ENCODE measurements around the gene ADARB2.

GRCh38 chr10:1610986-1611770 is 126.1 kb downstream of the ADARB2 start:
- no peak for TF ChIP-seq EZH2 (IDR thresholded peaks at IDR 0.05; ENCODE audit: insufficient read depth, poor library complexity, severe bottlenecking)
- TF ChIP-seq EZH2phosphoT487 (IDR thresholded peaks at IDR 0.05; ENCODE audit: insufficient read depth, low read depth): no peak
